DMS153 treated with DMSO at 0.1 percent for 48 hours (cell line): ENCODE measurements around the gene PGAP2.

Experiments used
- DNase-seq: peaks from one replicate; lab custom pipeline; 2025; ENCODE audit not compliant: unreplicated experiment; lab: John Stamatoyannopoulos, UW

Gene PGAP2

DNA sequence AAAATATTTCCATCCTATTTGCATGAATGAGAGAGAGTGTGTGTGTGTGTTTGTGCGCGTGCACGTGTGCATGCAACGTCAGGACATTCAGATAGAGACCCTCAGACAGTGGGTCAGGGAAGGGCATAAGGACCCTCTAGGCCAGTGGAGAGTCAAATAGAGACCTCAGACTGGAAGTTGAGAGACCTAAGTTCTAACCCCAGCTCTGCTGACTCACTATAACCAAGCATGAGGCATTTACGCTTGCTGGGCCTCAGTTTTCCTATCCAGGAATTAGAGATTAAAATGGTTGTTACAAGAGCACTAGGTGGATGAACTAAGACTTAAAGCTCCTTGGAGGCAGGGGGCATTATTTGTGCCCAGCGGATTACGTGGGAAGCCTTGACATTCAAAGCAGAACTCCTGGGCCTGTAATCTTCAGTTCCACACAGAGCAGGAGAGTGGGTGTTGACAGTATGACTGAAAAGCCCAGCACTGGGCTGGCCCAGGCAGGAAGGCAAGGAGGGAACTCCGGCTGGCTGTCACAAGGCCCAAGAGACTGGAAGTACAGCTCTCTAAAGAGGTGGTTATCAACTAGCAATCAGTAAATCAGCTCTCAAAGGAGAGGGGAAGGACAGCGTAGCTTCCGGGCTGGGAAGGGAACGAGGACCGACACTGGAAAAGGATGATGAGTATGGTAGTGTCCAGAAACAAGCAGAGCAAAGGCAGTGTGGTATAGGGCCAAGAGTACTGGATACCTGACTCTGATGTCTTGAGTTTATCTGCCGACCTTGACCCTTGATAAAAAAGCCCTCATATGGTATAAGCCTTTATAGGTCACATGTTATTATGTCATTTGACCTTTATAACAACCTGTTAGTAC, 23.2 kb downstream of the PGAP2 start:
- no peak for DNase-seq

DNA sequence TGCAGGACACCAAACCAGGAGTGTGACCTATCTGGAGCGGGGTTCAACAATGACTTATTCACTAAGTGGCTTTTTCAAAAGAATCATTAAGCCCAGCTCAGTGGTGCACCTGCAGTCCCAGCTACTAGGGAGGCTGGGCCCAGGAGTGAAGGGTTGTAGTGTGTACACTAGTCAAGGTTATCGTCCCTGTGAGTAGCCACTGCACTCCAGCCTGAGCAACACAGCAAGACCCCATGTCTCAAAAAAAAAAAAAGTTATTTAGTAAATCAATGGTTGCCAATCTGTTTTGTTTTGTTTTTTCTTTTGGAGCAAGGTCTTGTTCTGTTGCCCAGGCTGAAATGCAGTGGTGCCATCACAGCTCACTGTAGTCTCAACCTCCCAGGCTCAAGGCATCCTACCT, 24.5 kb downstream of the PGAP2 start:
- DNase-seq: no peak

DNA sequence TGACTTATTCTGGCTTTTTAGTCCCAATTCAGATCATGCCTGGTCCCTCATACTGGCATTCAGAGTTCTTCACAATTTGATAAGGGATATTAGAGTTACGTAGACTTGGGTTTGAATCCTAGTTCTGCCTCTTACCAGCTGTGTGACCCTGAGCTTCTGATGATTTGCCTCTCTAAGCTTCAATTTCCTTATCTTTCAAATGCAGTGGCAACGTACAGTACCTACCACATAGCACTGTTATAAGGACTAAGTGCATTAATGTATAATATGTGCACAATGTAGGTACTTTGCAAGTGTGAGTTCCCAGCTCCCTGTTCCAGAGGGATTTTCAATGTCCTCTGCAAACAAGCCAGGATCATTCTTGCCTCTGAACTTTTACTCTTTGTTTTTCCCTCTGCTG, 25.1 kb downstream of the PGAP2 start:
- DNase-seq: no peak

DNA sequence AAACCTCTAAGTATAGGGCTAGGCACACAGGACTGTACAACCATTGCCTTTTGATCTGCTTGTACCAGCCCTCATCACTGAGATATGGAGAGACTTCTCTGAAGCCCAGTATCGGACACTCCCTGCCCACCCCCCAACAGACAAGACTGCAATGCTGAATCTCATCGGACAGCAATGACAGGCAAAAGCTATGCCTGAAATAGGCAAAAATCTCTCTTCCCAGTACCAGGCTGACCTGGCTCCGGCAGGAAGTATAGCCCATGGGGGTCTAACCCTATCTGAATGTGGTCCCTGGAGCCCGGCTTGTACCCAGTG, 25.9 kb downstream of the PGAP2 start:
- no peak for DNase-seq

DNA sequence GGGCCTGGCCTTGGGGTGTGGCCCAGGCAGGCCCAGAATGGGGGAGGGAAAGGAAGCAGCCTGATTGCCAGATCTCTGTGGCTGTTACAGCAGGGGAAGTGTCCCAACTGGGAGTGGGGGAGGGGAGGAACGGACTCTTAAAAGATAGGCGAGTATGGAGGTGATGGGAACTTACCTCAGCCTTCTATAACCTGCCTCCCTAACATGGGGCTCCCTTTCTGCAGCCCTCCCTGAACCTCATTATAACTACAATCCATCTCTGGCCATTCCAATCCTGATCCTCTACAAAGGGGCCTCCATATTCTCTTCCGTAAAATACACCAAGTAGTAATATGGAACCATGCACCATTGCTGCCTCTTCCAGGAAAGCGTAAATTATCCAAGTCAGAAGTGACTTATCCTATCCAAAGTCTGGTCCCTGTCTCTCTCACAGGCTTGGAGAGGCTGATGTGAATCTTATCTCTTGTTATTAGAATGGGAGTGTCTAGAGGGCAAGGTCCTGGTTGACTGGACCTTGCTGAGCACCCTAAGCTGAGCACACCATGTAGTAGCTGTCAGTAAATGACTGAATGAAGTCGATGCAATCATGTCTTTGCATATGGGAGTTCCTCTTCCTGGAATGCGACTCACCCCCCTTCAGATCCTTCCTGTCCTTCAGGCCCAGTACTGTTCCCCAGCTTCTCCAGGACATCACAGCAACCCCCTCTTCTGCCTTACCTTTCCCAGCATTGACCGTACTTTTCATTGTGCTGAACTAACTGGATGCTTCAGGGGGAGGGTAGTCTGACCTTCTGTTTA, 26.5 kb downstream of the PGAP2 start:
- no peak for DNase-seq

DNA sequence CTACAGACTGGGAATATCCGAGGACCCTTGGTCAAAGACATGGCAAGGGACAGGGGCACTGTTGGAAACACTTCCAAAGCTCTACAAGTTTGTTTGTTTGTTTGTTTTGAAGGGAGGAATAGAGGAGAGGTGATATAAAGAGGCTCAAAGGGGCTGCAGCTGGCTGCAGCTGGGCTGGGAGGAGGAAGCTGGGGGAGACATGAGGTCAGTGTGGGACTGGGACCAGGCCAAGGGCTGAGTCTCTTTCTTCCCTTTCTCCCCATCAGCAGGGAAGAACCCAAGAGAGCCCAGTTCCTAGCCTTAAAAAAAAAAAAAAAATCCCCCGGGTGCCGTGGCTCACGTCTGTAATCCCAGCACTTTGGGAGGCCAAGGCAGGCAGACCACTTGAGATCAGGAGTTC, 27.4 kb downstream of the PGAP2 start:
- DNase-seq: no peak

DNA sequence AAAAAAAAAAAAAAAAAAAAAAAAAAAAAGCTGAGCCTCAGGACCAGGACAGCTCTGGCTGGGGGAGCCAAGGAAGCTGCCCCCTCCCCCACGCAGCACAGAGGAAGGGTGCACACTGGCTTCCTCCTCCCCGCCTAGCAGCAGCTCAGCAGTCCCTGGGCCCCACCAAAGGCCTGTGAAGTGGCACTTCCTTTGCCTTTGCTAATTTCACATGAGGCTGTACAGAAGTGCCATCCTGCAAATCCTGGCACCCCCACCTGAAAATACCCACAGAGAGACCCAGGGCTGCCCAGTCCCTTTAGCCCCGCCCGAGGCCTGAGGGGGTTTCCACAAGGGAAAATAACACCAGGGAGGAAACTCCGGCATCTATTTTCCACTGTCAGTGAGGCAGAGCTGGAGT, 28.5 kb downstream of the PGAP2 start:
- DNase-seq: no peak

DNA sequence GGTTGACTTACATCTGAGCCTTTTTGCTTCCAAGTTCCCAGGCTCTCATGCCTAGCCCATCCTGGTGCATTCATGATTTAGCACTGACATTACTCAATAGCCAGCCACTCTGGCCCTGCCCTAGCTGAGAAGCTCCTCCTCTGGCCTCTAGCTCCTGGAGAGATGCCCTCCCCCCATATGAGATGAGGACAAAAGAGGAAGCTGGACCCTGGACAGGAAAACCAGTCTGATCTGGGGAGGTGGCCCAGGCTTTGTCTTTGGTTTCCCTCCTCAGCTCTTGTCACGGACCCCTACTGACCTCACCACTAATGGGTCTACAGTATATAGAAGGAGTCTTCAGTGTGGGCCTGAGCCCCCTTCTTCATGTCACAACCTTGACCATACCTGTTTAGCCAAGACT, 29.4 kb downstream of the PGAP2 start:
- no peak for DNase-seq

DNA sequence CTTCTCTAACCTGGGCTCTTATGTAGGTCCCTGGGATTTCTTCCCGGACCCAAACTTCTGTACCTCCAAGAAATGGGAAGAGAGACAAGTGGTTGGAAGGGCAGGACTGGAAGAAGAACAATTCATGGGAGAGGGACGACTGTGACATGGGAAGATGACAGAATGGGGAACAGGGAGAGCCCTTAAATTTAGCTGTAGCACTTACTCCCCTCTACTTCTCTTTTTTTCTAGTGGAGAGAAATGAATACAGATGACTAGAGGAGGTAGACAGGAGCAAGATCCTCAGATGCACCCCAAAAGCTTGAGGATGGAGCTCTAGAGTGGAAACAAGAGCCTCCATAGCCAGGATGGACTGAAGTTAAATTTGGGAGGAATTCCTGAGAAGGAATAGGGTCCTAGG, 30.1 kb downstream of the PGAP2 start:
- no peak for DNase-seq

DNA sequence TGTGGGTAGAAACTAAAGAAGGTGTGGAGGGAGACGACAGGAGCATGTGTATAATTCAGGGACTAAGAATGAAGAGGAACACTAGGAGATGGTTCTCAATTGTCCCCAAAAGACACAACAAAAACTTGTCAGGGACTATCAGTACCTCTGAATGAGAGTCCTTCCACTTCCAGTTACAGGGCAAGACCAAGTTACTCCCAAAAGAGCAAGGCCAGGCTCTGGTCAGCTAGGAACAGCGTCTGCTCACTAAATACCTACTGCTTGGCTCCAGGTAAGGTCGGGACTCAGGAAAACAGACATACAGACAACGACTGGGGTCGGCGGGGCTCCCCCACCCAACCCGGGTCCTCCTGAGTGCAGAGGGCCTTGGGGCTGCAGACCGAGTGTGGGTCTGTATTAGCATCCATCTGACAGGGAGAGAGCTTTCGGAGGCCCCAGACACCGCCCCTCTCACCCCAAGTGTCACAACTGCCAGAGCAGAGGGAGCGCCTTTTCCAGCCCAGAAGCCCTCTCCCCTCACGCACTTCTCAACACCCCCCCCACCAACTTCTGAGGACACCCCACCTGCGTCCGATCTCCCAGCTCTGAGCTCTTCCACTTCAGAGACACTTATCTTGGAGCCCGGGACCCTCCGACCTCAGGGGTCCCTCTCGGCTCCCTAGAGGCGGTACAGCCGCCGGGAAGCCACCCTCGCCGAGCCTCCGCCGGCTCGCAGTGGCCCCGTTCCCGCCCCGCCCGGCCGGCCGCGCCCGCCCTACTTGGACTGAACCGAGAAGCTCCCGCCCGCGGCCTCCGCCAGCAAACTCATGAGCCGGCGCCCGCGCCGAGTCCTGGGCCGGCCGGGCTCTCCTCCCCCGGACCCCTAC, 31.9 kb downstream of the PGAP2 start:
- no peak for DNase-seq

DNA sequence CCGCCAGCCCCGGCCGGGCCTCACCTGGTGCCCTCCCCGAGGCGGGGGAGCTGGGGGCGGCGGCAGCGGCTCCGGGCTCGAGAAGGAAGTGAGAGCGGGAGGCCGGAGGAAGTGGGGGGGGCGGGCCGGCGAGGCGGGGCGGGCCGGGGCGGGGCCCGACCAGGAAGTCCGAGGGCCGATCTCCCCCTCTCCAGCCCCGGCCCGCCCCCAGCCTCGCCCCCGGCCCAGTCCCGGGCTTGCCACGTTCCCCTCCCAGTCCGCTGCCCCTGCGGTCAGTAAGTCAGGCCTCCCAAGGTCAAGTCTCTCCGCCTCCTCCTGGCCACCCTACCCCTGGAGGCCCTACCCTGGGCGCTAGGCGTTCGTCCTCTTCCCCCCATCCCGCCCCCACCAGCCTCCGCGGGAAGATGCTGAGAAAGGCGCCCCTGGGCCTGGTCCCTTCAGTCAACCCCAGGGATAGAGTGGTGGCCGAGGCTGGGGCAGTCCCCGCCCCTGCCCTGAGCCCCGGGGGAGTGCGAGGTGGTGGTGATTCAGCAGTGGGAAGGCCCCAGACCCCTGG, 32.6 kb downstream of the PGAP2 start, which contains the start of gene RHOG:
TSS of gene RHOG (minus strand) at position 90 of the 556 bp plus-strand sequence. CDS start 12,821 bp downstream, outside the sequence.
- DNase-seq: no peak

DNA sequence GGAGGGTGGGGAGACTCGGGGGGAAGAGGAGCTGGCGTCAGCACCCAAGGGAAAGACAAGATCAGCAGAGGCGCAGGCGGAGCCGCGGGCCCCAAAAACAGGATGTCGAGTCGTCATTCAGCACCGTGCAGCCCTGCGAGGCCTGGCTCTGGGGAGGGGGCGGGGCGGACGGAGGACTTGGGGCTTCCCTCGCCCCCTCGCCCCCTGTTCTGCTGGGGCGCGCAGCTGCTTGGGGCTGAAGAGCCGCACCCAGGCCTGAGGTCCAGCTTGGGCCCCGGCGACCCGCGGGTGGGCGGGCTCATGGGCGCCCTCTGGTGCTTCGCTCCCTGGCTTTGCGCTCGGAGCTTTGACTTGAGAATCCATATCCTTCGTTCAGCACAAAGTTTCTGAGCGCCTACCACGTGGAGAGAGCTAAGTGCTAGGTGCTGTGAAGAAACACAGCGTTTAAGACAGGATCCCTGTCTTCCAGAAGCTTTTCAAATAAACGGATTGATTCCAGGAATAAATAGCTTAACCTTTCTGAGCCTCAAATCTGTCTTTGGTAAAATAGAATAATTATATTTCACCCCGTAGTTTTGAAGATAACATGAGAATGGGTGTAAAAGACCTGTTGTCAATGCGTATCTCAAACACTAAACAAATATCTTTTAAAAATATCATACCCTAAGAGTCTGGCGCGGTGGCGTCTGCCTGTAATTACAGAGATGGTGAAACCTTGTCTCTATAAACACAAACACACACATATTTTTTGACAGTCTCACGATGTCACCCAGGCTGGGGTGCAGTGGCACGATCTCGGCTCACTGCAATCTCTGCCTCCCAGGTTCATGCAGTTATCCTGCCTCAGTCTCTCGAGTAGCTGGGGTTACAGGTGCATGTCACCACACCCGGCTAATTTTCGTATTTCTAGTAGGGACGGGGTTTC, 33.3 kb downstream of the PGAP2 start:
- peak; percentile 69 for DNase-seq

DNA sequence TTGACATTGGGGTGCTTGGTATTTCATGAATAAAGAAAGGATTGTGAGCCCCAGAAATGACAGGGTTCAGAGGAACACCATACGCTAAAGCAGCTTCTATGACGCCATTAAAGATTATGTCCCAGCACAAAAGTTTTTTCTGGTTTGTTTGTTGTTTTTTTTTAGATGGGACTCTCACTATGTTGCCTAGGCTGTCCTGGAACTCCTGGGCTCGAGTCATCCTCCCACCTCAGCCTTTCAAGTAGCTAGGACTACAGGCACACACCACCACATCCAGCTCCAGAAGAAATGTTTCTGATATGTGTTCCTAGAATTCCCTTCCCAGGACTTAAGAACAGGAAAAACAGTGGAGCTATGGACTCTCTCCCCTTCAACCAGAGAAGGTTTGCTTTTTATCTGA, 35.0 kb downstream of the PGAP2 start:
- no peak for DNase-seq

DNA sequence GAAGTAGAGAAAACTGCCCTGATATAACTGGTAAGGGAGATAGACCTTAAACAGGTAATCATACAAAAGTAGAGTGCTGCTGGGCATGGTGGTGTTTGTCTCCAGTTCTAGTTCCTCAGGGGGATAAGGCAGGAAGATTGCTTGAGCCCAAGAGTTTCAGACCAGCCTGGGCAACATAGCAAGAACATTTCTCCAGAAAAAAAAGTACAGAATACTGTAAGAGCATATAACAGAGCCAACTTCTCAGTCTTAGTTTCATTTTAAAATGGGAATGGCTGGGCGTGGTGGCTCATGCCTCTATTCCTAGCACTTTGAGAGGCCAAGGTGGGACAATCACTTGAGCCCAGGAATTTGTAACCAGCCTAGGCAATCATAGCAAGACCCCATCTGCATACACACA, 36.9 kb downstream of the PGAP2 start:
- DNase-seq: no peak

DNA sequence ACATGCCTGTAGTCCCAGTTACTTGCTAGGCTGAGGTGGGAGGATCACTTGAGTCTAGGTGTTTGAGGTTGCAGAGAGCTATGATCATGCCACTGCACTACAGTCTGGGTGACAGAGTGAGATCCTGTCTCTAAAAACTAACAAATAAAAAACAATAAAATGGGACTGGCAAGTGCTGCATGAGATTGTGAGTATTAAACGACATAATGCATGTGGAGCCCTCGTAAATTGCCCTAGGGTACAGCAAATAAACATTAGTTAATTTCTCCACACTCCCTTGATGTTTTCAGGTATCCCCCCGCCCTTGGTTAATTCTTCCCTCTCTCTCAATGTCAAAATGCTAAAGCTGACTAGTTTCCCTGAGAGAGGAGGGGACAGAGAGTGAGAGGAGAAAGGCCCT, 37.3 kb downstream of the PGAP2 start:
- no peak for DNase-seq

DNA sequence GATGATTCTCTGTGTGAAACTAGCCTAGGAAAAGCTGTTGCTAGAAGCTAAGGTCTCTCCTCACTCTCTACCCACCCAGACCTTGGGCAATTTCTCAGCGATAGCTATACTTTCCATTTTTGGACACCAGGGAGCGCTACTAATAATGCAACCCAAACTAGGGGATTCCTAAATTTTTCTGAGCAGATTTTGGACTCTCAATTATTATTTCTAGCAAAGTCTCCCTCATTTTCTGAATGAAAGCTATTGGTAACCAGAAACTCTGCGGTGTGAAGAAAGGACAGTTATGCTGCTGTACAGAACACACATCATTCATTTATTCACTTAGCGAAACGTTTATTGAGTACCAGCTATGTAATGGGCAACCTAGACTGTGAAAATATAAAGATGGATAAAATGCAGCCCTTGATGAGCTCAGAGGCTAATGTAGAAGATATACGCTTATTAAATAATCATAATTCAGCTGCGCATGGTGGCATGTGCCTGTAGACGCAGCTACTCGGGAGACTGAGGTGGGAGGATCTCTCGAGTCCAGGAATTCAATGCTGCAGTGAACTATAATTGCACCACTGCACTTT, 41.0 kb downstream of the PGAP2 start:
- peak; percentile 33 for DNase-seq

DNA sequence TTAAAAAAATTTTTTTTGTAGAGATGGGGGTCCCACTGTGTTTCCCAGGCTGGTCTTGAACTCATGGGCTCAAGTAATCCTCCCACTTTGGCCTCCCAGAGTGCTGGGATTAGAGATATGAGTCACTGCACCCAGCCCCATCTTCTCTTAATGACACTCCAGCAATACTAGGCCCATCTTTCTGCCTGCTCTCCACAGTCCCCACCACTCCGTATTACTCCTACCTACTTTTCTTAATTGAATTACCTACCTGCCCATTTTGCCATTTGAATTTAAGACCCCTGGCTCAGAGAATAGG, 45.1 kb downstream of the PGAP2 start:
- DNase-seq: no peak

DNA sequence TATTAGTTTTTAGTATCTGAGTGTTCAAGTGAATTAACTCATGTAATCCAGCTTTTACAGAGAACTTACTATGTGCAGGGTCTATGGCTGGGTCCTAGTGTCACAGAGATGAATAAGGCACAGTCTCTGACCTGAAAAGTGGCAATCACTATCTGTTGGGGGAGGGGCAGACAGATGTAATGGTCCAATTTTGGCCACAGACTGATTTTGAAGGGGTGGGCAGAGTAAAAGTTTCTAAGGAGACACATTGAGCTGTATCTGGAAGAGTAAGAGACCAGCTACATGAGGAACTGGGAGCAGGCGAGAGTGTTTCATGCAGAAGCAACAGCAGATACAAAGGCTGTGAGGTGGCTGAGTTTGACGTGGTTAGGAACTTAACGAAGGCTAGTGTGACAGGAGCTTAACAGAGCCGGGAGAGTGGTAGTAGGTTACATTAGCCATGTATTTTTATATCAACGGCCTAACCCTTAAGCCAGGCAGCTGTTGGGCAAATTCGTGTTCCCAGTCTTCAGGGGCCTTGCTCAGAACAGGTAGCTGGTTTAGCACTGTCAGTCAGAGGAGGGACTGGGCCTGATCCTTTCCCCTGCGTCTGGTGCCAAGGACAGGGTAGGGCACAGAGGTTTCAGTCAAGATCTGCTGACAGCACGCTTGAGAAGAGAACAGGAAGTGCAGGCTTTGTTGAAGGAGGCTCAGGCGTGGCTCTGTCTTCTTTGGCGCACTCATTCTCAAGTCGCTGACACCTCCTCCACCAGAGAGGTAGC, 45.7 kb downstream of the PGAP2 start:
- DNase-seq: peak; percentile 13

DNA sequence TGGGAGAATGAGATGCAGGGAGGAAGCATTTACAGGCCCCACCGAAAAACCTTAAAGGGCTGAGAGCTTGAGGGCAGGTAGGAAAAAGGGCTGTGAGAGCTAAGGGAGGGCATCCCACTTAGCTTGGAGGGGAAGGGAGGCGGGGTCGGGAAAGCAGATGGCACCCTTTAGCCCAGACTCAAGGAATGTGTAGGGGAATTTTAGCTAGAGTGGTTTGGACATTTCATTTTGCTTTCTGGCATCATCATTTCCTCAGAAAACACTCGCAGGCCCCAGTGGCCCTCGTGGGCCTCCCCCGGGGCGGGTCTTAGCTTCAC, 46.3 kb downstream of the PGAP2 start:
- DNase-seq: no peak
